ENCODE data around the gene FAM193A.
"Not testable (repeated sequence)": the region's sequence is repeated elsewhere in the genome, so short reads cannot be mapped to it uniquely, and the experiment has no call there.

The FAM193A gene

DNA sequence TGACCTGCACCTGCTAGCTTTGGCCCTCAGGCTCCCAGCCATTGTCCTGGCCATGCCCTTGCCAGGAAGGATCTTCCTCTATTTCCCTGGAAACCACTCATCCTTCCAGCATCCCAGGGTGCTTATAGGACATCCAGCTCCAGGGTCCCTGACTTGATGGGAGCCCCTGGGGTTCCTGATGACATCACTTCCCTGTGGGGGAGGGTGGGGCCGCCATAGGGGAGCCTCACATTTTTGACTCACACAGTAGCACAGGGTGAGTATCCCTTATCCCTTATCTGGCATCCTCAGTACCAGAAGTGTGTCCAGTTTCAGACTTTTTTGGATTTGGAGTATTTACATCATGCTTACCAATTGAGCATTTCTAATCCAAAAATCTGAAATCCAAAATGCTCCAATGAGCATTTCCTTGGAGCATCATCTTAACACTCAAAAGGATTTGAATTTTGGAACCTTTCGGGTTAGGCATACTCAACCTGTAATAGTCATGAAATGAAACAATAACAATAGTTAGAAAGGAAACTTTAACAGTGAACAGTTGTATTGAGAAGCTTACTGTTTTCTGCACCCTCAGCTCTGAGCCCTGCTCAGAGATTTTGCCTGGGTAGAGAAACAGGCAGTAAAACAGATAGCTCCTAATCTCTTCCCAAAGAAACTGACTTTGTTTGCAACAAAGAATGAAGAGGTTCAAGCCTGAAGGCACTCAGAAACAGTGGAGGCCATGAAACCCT lies 197.6 kb downstream of the FAM193A start:
- no peak for DNase-seq

DNA sequence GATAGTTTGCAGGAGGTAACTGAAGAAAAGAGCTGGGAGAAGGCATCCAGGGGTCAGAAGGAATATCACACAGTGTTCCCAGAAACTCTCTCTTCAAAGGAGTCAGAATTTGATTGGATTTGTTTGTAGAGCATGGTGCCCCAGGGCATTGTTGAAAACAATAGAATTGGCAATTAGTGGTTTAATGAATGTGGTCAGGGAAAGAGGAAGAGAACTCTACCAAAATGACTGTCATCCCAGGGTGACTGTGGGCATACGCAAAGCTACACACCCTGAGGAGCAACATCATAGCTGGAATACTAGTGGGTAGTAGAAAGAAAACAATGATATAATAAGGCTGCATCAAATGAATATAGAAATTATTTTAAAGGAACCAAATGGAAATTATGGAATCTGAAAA lies 198.2 kb downstream of the FAM193A start:
- no peak for DNase-seq

GRCh38 chr4:2735869-2736268 lies 199.4 kb downstream of the FAM193A start:
- no peak for DNase-seq

GRCh38 chr4:2738296-2738695 lies 201.8 kb downstream of the FAM193A start:
- DNase-seq, result not testable (repeated sequence)

GRCh38 chr4:2741626-2742025 lies 205.2 kb downstream of the FAM193A start:
- no peak for DNase-seq

GRCh38 chr4:2742081-2742822 lies 205.8 kb downstream of the FAM193A start:
- no peak for DNase-seq

GRCh38 chr4:2742823-2743517 lies 206.5 kb downstream of the FAM193A start:
- DNase-seq, result no peak

GRCh38 chr4:2743518-2744445 lies 207.3 kb downstream of the FAM193A start:
- no peak for DNase-seq

DNA sequence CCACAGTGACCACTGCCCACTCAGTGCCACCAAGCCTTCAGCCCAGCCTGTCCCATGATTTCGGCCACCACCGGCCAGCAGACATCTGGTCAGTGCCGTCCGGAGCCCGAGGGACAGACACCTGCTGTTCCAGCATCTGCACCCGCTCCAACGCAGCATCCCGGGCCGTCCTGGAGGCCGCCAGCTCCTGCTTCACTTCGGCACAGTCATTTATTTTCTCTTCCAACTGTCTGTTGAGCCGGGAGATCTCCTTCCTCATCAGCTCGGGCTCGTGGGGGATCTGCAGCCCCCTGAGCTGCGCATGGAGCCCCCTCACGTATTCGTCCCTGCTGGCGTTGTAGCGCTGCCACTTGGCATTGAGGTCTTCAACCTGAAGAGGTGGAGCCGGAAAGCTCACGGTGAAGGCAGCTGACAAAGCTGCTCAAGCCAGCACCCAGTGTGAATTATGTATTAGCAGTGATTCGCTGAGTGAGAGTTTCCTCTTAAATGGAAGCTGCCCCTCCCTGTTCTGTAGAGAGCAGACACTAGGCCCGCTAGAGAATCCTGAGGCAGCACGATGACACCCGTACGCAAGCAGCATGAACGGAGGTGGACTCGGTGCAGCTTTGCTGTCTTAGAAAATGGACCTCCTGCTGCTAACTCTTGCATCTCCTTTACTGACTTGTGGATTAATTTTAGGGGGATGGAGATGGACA lies 208.3 kb downstream of the FAM193A start:
- no peak for DNase-seq

- DNase-seq, result no peak
Measured at GRCh38 chr4:2745516-2745915, 209.1 kb downstream of the FAM193A start.

GRCh38 chr4:2745981-2746806 lies 209.7 kb downstream of the FAM193A start:
- no peak for DNase-seq

- DNase-seq, result no peak
Measured at GRCh38 chr4:2746891-2747695, 210.6 kb downstream of the FAM193A start.

DNA sequence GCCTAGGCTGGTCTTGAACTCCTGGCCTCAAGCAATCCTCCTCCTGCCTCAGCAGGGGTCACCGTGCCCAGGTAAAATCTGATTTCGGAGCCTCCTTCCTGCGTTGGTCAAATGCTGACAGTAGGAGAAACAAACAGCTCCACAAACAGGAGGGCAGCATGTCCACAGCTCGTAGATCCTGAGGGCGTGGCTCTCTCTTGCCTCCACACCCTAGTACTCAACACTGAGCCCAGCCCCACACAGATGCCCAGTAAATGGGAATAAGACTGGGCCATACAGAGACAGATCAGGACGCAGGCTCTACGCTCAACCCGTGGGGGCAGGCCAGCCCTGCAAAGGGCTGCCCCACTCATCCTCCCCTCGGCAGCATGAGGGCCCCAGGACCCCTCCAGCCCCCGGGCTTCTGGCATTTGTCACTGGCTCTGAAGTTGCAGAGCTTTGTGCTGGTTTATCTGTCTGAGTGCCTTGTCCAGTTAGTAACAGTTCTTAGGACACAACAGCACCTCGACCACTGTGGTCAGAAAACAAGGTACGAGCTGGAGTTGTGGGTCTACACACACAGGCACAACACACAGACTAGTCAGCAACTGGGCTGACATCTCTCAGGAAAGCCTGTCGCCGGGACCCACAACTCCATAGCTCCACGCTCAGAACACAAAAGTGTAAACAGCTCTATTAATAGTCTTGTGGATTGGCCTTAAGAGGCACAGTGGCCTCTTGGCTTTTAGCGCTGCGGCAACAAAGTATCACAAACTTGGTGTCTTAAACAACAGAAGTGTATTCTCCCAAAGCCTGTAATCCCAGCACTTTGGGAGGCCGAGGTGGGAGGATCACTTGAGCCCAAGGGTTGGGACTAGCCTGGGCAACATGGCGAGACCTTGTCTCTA lies 214.5 kb downstream of the FAM193A start:
- DNase-seq, result no peak

- no peak for DNase-seq
Measured at GRCh38 chr4:2753436-2753835, 217.0 kb downstream of the FAM193A start.

DNA sequence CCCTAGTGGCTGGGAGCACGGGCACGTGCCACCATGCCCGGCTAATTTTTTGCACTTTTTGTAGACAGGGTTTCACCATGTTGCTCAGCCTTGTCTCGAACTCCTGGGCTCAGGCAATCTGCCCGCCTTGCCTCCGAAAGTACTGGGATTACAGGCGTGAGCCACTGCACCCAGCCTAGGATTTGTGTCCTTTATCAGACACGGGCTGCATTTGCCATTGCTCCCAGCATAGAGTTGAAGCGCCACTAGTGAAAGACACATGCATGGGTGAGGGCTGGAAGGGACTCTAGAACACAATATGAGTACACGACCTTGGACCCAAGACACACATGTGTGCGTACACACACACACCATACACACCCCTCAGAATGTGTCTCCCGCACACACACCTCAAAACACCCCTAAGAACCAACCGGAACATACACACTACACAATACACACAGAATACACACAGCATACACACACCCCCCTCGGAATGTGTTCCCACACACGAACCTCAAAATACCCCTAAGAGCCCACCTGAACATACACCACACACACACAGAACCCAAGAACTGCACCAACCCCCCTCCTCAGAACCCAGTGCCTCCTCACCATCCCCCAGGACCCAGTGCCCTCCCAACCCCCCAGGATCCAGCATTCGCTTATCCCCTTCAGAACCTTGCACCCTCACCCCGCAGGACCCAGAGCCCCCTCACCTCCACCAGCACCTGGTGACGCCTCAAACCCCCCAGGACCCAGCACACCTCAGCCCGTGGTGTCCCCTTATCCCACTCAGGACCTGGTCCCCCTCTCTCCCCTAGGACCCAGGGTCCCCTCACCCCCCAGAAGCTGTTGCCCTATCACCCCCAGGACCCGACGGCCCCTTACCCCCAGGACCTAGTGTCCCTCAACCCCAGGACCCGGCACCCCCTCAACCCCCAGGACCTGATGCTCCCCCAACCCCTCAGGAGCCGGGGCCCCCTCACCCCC lies 218.7 kb downstream of the FAM193A start:
- no peak for DNase-seq

GRCh38 chr4:2755821-2756690 lies 219.6 kb downstream of the FAM193A start, which contains the start of gene TNIP2:
TSS of gene TNIP2 (minus strand) at chr4:2756336. CDS start at chr4:2756289, 47 bp downstream.
- DNase-seq, result peak; percentile 85

Data from RPMI8226 (cell line).